Uterus (tissue), 4 donors: Measurements from ENCODE around the gene DIP2B. TPM values are rescaled to one million over a fixed set of nuclear protein-coding genes. Genes with fewer than 3 reads are reported as not detected.

Experiments
- DNase-seq, 2 donors: peaks; one replicate each; pipeline ENCODE4 v3.0.0-alpha.2; 2019 to 2020
- H3K27ac ChIP-seq, 2 donors: fragments of 200-600 bp; sonication (generic); 1 replicate in 1 of 2; 2 replicates in 1 of 2; pipeline ENCODE4 v1.5.1; 2016 to 2018
- H3K27me3 ChIP-seq, 2 donors: fragments of 200-600 bp; sonication (generic); one replicate each; pipeline ENCODE4 v1.5.1; 2018 to 2019; ENCODE audit warnings: control low read depth in 1 of 2
- H3K36me3 ChIP-seq, 2 donors: fragments of 200-600 bp; sonication (generic); one replicate each; pipeline ENCODE4 v1.5.1; 2019; ENCODE audit warnings: control low read depth in 1 of 2
- H3K4me1 ChIP-seq, 2 donors: fragments of 200-600 bp; sonication (generic); one replicate each; pipeline ENCODE4 v1.5.1; 2018 to 2019; ENCODE audit warnings: control low read depth in 1 of 2
- H3K4me3 ChIP-seq, 2 donors: fragments of 200-600 bp; sonication (generic); 1 replicate in 1 of 2; 2 replicates in 1 of 2; pipeline ENCODE4 v1.5.1; 2018 to 2019; ENCODE audit warnings: mild to moderate bottlenecking in 1 of 2
- H3K9me3 ChIP-seq, 2 donors: fragments of 200-600 bp; sonication (generic); one replicate each; pipeline ENCODE4 v1.5.1; 2019; ENCODE audit warnings: control low read depth in 1 of 2
- POLR2A ChIP-seq, 2 donors: fragments of 450-650 bp; IDR thresholded peaks; one replicate each; pipeline ENCODE4 v1.6.1; 2016; ENCODE audit warnings: antibody characterized with exemption in 2 of 2, mild to moderate bottlenecking in 1 of 2, moderate library complexity in 1 of 2
- intact Hi-C: fragments of 100-400 bp; cut with DNase I; formaldehyde crosslinking; loops from one replicate; pipeline ENCODE4 v1.15.1; 2023; ENCODE audit warnings: low total_unique reads
- total RNA-seq, 4 donors: library from RNA; depleted of rRNA in 3 of 4; stranded (reverse); fragments of >200 nt in 3 of 4; gene quantifications; one replicate each; pipeline versions ENCODE4 v1.1.0 to v1.2.4, GENCODE V29; 2014 to 2023
- TF ChIP-seq, protein P1 (sequence below), 4 experiments: fragments of 200-600 bp in 2 of 4; fragments of 450-650 bp in 2 of 4; sonication (generic) in 2 of 4; IDR thresholded peaks; one replicate each; pipeline ENCODE4 v1.5.1; 2016 to 2019; ENCODE audit warnings: antibody characterized with exemption in 4 of 4, mild to moderate bottlenecking in 2 of 4, moderate library complexity in 1 of 4
- donor health status: DM: yes; HTN: yes; CAD: no.

The DIP2B gene
- total RNA-seq, 4 donors from 2014 or later: 5.6 to 47.0 (median 14.9) TPM

DNA sequence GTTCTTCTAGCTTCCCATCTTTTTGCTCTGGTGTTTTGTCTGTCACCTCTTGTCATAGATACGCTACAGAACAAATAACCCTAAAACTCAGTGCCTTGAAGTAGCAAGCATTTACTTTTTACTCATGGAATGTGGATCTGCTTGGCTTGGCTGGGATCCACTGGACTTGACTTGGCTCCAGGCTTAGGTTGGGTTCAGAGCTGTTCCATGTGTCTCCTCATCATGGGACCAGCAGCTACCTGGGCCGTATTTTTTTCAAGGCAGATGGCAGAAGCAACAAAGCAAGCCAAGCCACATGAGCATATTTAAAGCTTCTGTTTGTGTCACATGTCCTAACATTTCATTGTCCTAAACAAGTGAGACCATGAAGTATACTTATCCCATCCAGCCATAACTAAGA lies 210.4 kb downstream of the DIP2B start:
- H3K9me3 ChIP-seq: no peaks in the 10 kb centered on the region
- H3K27me3 ChIP-seq: no peaks in the 10 kb centered on the region
- no peak overlapping the region for H3K27ac ChIP-seq
- H3K4me1 ChIP-seq: no peaks in the 10 kb centered on the region
- H3K4me3 ChIP-seq: no peak overlapping the region
- no peak for DNase-seq
- intact Hi-C loops: no loop called here
- TF ChIP-seq POLR2A (IDR thresholded peaks at IDR 0.05): no peak
- TF ChIP-seq, protein P1, sequence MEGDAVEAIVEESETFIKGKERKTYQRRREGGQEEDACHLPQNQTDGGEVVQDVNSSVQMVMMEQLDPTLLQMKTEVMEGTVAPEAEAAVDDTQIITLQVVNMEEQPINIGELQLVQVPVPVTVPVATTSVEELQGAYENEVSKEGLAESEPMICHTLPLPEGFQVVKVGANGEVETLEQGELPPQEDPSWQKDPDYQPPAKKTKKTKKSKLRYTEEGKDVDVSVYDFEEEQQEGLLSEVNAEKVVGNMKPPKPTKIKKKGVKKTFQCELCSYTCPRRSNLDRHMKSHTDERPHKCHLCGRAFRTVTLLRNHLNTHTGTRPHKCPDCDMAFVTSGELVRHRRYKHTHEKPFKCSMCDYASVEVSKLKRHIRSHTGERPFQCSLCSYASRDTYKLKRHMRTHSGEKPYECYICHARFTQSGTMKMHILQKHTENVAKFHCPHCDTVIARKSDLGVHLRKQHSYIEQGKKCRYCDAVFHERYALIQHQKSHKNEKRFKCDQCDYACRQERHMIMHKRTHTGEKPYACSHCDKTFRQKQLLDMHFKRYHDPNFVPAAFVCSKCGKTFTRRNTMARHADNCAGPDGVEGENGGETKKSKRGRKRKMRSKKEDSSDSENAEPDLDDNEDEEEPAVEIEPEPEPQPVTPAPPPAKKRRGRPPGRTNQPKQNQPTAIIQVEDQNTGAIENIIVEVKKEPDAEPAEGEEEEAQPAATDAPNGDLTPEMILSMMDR (IDR thresholded peaks at IDR 0.05): no peak
- H3K36me3 ChIP-seq: no peaks in the 10 kb centered on the region

GRCh38 chr12:50718760-50719159 lies 214.0 kb downstream of the DIP2B start:
- intact Hi-C loops: no loop called here
- Histone ChIP-seq H3K36me3 (no peaks in the 10 kb centered on the region), H3K27ac (no peak overlapping the region), H3K4me3 (no peak overlapping the region), H3K27me3 (no peaks in the 10 kb centered on the region), H3K9me3 (no peaks in the 10 kb centered on the region), H3K4me1 (no peaks in the 10 kb centered on the region)
- no peak for DNase-seq
- TF ChIP-seq POLR2A (IDR thresholded peaks at IDR 0.05): no peak
- TF ChIP-seq, protein P1 (IDR thresholded peaks at IDR 0.05): no peak

DNA sequence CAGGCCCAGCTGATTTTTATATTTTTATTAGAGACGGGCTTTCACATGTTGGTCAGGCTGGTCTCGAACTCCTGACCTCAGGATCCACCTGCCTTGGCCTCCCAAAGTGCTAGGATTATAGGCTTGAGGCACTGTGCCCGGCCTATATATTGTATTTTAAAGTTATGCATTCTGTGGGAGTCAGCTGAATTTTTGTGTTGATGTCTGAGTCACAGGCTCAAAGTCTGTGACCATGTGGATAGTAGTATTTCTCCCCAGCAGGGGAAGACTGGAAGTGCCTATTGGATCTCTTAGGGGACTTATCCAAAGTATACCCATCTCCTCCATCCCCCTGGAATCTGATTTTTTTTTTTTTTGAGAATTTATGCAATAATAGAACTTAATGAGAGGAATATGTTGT lies 215.3 kb downstream of the DIP2B start:
- no peaks in the 10 kb centered on the region for H3K4me1 ChIP-seq
- TF ChIP-seq POLR2A (IDR thresholded peaks at IDR 0.05): no peak
- TF ChIP-seq, protein P1 (IDR thresholded peaks at IDR 0.05): no peak
- DNase-seq: no peak
- no peaks in the 10 kb centered on the region for H3K27me3 ChIP-seq
- H3K36me3 ChIP-seq: no peaks in the 10 kb centered on the region
- H3K4me3 ChIP-seq: no peak overlapping the region
- no peaks in the 10 kb centered on the region for H3K9me3 ChIP-seq
- intact Hi-C loops: no loop called here
- no peak overlapping the region for H3K27ac ChIP-seq

GRCh38 chr12:50720501-50720900 lies 215.7 kb downstream of the DIP2B start:
- no peaks in the 10 kb centered on the region for H3K27me3 ChIP-seq
- H3K4me1 ChIP-seq: no peaks in the 10 kb centered on the region
- TF ChIP-seq, protein P1 (IDR thresholded peaks at IDR 0.05): no peak
- TF ChIP-seq POLR2A (IDR thresholded peaks at IDR 0.05): no peak
- H3K9me3 ChIP-seq: no peaks in the 10 kb centered on the region
- no peak overlapping the region for H3K27ac ChIP-seq
- no peak overlapping the region for H3K4me3 ChIP-seq
- DNase-seq: no peak
- H3K36me3 ChIP-seq: no peaks in the 10 kb centered on the region
- intact Hi-C loops: no loop called here

- no peak for TF ChIP-seq POLR2A (IDR thresholded peaks at IDR 0.05)
- intact Hi-C loops: no loop called here
- Histone ChIP-seq H3K4me3 (no peak overlapping the region), H3K36me3 (no peaks in the 10 kb centered on the region), H3K4me1 (no peaks in the 10 kb centered on the region), H3K9me3 (no peaks in the 10 kb centered on the region), H3K27me3 (no peaks in the 10 kb centered on the region), H3K27ac (no peak overlapping the region)
- no peak for DNase-seq
Observed at GRCh38 chr12:50723865-50724264, 219.1 kb downstream of the DIP2B start.
